ENCODE data around the gene ZBED1.

DNA sequence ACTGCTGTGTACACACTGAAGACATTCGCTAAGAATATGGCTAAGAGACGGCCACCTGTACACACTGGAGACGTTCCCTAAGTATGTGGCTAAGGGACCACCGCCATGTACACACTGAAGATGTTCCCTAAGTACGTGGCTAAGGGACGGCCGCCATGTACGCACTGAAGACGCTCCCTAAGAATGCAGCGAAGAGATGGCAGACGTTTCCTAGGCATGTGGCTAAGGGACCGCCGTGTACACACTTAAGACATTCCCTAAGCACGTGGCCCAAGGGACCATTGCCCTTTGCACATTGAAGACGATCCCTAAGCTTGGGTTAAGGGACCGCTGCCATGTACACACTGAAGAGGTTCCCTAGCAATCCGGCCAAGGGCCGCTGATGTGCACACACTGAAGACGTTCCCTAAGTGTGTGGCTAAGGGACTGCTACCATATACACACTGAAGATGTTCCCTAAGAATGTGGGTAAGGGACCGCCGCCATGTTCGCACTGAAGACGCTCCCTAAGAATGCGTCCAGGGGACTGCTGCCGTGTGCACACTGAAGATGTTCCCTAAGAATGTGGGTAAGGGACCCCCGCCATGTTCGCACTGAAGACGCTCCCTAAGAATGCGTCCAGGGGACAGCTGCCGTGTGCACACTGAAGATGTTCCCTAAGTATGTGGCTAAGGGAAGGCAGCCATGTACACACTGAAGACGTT is 36.7 kb downstream of the ZBED1 start:
- TF ChIP-seq SUZ12 (IDR thresholded peaks at IDR 0.05; ENCODE audit: extremely low read depth, insufficient read depth, insufficient read length) (no peak), YY1 (IDR thresholded peaks at IDR 0.05; ENCODE audit: insufficient read depth, insufficient read length) (no peak), ZNF274 (IDR thresholded peaks at IDR 0.05; ENCODE audit: low read depth, low read length) (no peak)
